HG03159 (cell line): ENCODE data around the gene MAP3K9.

Experiments
- ATAC-seq: cut with Tn5 transposase; IDR thresholded peaks from one replicate; pipeline ENCODE4 v1.9.1; 2021; ENCODE audit warnings: mild to moderate bottlenecking, moderate library complexity; ENCODE audit not compliant: unreplicated experiment

Gene MAP3K9

DNA sequence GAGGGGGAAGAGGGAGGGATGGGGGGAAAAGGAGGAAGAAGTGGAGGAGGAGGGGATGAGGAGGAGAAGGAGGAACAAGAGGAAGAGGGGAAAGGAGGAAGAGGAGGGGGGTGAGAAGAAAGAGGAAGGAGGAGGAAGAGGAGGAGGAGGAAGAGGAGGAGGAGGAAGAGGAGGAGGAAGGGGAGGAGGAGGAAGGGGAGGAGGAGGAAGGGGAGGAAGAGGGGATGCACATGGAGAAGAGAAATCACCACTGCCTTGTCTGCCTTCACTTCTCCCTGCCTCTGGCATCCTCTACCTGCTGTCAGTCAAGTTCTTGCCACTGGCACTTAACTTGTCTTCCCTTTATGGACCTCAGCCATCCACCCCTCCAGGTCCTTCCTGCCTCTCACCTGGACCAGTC is 107.7 kb downstream of the MAP3K9 start:
- no peak for ATAC-seq

GRCh38 chr14:70700955-70701585 is 108.2 kb downstream of the MAP3K9 start:
- no peak for ATAC-seq

- no peak for ATAC-seq
Observed at GRCh38 chr14:70699646-70700045, 109.7 kb downstream of the MAP3K9 start.

GRCh38 chr14:70698288-70698687 is 111.0 kb downstream of the MAP3K9 start:
- ATAC-seq = no peak

DNA sequence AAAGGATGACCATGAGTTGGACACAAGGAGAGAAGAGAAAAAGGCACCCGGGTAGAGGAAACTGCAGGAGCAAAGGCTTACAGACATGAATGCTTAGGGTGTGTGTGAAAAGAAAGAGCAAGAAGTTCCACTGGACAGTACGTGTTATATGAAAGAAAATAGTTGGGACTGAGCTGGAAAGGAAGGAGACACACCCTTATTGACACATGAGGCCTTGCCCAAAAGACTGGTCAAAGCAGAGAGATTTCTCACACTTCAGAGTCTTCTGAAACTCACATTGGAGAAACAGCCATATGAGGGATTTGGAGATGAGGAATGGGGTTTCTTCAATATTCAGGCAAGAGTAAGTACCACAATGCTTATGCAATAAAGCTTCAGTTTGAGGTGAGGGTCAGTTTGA is 111.6 kb downstream of the MAP3K9 start:
- no peak for ATAC-seq

DNA sequence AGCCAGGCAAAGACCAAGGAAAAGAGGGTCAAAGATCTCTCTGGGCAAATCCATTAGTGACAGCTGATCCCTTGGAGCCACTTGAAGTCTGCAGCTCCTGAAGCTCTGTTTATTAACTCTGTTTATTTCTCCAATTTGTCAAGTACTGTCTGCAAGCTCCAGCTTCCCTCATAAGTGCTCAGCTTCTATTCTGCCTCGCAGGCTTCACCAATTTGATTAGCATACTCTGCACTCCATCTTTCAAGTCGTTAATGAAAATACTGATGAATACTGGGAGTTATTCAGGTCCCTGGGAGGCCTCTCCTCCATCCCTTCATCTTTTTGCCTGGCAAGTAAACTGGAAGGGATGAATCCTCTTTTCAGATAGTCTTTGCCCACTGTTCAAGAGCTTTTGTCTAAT is 113.3 kb downstream of the MAP3K9 start:
- ATAC-seq = no peak

GRCh38 chr14:70692210-70692609 is 117.1 kb downstream of the MAP3K9 start:
- ATAC-seq = no peak

DNA sequence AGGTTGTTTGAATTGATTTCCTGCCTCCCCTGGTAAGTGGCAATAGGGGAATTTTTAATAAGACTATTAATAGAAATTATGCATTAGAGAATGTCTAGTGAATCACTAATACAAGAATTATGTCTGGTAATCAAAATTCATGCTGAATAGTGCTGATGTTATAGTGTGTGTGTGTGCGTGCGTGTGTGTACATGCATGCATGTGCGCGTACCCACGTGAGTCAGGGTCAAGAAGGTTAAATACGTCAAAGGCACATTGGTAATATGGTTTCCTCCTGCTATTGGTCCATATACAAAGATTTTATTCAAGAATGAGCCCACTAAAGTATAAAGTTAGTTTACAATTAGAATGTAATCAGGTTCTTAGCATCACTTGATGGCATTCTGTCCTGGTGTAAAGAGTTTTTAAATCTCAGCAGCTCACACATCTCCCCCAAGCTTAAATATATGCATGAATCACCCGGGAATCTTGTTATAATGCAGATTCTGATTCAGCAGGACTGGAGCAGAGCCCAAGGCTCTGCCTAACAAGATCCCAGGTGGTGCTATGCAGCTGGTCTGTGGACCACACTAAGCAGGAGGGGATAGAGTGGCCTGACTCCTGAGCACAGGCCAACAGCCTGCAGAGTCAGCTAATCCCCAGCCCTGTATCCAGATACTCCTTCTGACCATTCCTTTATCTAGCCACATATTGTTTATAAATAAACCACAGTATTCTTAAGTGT is 123.7 kb downstream of the MAP3K9 start:
- no peak for ATAC-seq

DNA sequence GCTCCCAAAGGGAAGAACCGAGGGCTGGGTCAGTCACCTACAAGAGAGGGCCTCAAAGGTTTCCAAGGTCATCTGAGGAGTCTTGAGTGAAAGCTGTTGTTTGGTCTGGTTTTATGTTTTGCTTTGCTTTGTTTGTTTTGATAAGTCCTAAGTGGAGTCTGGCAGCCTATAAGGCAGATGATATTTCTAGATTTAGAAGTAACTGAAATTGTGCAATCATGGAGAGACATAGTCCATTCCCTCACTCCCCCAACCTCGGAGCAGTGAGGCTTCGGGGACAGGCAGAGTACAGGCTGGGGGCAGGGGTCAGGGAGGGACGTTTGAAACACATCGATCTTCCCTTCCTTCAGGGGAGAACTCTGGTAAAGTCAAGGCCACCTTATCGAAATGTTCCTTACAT is 125.3 kb downstream of the MAP3K9 start:
- no peak for ATAC-seq

- ATAC-seq = no peak
Observed at GRCh38 chr14:70680748-70681147, 128.6 kb downstream of the MAP3K9 start.

DNA sequence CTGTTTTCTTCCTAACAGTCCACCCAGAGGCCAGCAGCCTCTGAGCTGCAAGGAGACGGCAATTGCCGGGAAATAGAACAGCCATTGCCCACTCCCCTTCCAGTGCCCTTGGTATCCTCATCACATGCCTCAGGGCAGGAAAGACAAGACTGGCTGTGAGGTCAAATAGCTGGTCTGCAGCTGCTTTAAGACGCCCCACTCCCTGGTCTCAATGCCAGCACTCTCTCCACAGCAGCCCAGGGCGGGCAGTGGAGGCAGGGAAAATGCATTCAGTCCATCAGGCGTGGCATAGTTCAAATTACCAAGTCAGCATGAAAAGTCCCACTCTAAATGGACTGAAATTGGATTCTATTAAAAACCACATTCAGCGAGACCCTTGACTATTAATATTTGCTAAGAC is 132.0 kb downstream of the MAP3K9 start:
- ATAC-seq = no peak
